Cortex of kidney (tissue), 1 donor: Measurements from ENCODE around the gene CLSTN2.

Experiments used
- DNase-seq: peaks from one replicate; lab custom pipeline; 2025; lab: John Stamatoyannopoulos, UW

Gene CLSTN2

GRCh38 chr3:140148824-140149390 is 213.9 kb downstream of the CLSTN2 start:
- no peak for DNase-seq

GRCh38 chr3:140151321-140151720 is 216.3 kb downstream of the CLSTN2 start:
- no peak for DNase-seq

GRCh38 chr3:140152851-140153639 is 218.1 kb downstream of the CLSTN2 start:
- no peak for DNase-seq

- no peak for DNase-seq
Observed at GRCh38 chr3:140153736-140154135, 218.8 kb downstream of the CLSTN2 start.

- no peak for DNase-seq
Observed at GRCh38 chr3:140157161-140157560, 222.2 kb downstream of the CLSTN2 start.

- DNase-seq = no peak
Observed at GRCh38 chr3:140159646-140160045, 224.7 kb downstream of the CLSTN2 start.

- DNase-seq = no peak
Observed at GRCh38 chr3:140160553-140160952, 225.6 kb downstream of the CLSTN2 start.

- DNase-seq = no peak
Observed at GRCh38 chr3:140162551-140162950, 227.6 kb downstream of the CLSTN2 start.

- no peak for DNase-seq
Observed at GRCh38 chr3:140163159-140163763, 228.3 kb downstream of the CLSTN2 start.

- no peak for DNase-seq
Observed at GRCh38 chr3:140164156-140164555, 229.2 kb downstream of the CLSTN2 start.

GRCh38 chr3:140164922-140165590 is 230.1 kb downstream of the CLSTN2 start:
- no peak for DNase-seq

- no peak for DNase-seq
Observed at GRCh38 chr3:140165781-140166180, 230.8 kb downstream of the CLSTN2 start.

GRCh38 chr3:140166861-140167599 is 232.0 kb downstream of the CLSTN2 start:
- DNase-seq = no peak

GRCh38 chr3:140167600-140168281 is 232.8 kb downstream of the CLSTN2 start:
- no peak for DNase-seq

GRCh38 chr3:140170612-140171011 is 235.6 kb downstream of the CLSTN2 start:
- no peak for DNase-seq

- DNase-seq = no peak
Observed at GRCh38 chr3:140176526-140176925, 241.5 kb downstream of the CLSTN2 start.

GRCh38 chr3:140177943-140178342 is 243.0 kb downstream of the CLSTN2 start:
- no peak for DNase-seq

GRCh38 chr3:140178482-140178881 is 243.5 kb downstream of the CLSTN2 start:
- DNase-seq = no peak

GRCh38 chr3:140180603-140181002 is 245.6 kb downstream of the CLSTN2 start:
- DNase-seq = no peak

GRCh38 chr3:140185375-140185774 is 250.4 kb downstream of the CLSTN2 start:
- DNase-seq = no peak

- DNase-seq = no peak
Observed at GRCh38 chr3:140186421-140186920, 251.5 kb downstream of the CLSTN2 start.
